ENCODE measurements around the gene CCR7. TPM values are rescaled to one million over a fixed set of nuclear protein-coding genes. Genes with fewer than 3 reads are reported as not detected.

Gene CCR7
- total RNA-seq, 2 donors from 2014 or later: 0.28 TPM; not detected in 1

- Histone ChIP-seq H3K4me1 (peaks cover 0 to 90% of the 10 kb centered on the region in 2 donors), H3K4me3 (no peak overlapping the region)
- no peak for DNase-seq (ENCODE audit: low spot score)
These were observed 28.7 kb downstream of the CCR7 start for GRCh38 chr17:40536295-40537171.

GRCh38 chr17:40535924-40536294 is 29.4 kb downstream of the CCR7 start:
- Histone ChIP-seq H3K36me3 (no peaks in the 10 kb centered on the region), H3K4me1 (peaks cover 0 to 84% of the 10 kb centered on the region in 2 donors), H3K4me3 (no peak overlapping the region), H3K27me3 (no peaks in the 10 kb centered on the region), H3K27ac (peak overlapping the region; percentile 86 to 89), H3K9me3 (no peaks in the 10 kb centered on the region)
- no peak for TF ChIP-seq CTCF (IDR thresholded peaks at IDR 0.05)
- no peak for DNase-seq (ENCODE audit: low spot score)

More at GRCh38 chr17:40536295-40537171, 28.7 kb downstream of the CCR7 start:
- no peaks in the 10 kb centered on the region for H3K36me3 ChIP-seq
- H3K27ac ChIP-seq: peak overlapping the region; percentile 86 to 89
- no peak for TF ChIP-seq CTCF (IDR thresholded peaks at IDR 0.05)
- no peaks in the 10 kb centered on the region for H3K9me3 ChIP-seq
- no peaks in the 10 kb centered on the region for H3K27me3 ChIP-seq

GRCh38 chr17:40535438-40535837 is 29.8 kb downstream of the CCR7 start:
- Histone ChIP-seq H3K27me3 (no peaks in the 10 kb centered on the region), H3K4me1 (peaks cover 0 to 79% of the 10 kb centered on the region in 2 donors), H3K27ac (peak overlapping the region; percentile 86 to 89)

GRCh38 chr17:40534371-40535189 is 30.7 kb downstream of the CCR7 start:
- H3K4me1 ChIP-seq: peaks cover 0 to 71% of the 10 kb centered on the region in 2 donors
- TF ChIP-seq CTCF (IDR thresholded peaks at IDR 0.05): no peak
- no peaks in the 10 kb centered on the region for H3K27me3 ChIP-seq
- H3K9me3 ChIP-seq: no peaks in the 10 kb centered on the region
- H3K4me3 ChIP-seq: no peak overlapping the region
- H3K27ac ChIP-seq: peak overlapping the region; percentile 10 to 86
- no peak for DNase-seq (ENCODE audit: low spot score)
- H3K36me3 ChIP-seq: no peaks in the 10 kb centered on the region

More at GRCh38 chr17:40535438-40535837, 29.8 kb downstream of the CCR7 start:
- TF ChIP-seq CTCF (IDR thresholded peaks at IDR 0.05): no peak
- H3K9me3 ChIP-seq: no peaks in the 10 kb centered on the region
- no peak overlapping the region for H3K4me3 ChIP-seq
- no peaks in the 10 kb centered on the region for H3K36me3 ChIP-seq
- no peak for DNase-seq (ENCODE audit: low spot score)

- H3K4me1 ChIP-seq: peaks cover 0 to 64% of the 10 kb centered on the region in 2 donors
- H3K27me3 ChIP-seq: no peaks in the 10 kb centered on the region
These were observed 31.4 kb downstream of the CCR7 start for GRCh38 chr17:40533896-40534295.

More at GRCh38 chr17:40533896-40534295, 31.4 kb downstream of the CCR7 start:
- Histone ChIP-seq H3K36me3 (no peaks in the 10 kb centered on the region), H3K4me3 (no peak overlapping the region), H3K27ac (peak overlapping the region in 1 of 2 donors; percentile 56), H3K9me3 (no peaks in the 10 kb centered on the region)
- TF ChIP-seq CTCF (IDR thresholded peaks at IDR 0.05): no peak
- no peak for DNase-seq (ENCODE audit: low spot score)

Data from right atrium auricular region (tissue), 2 donors.